GM19023 (cell line): ENCODE data around the gene FAM25A.
"Not testable (repeated sequence)": the region's sequence is repeated elsewhere in the genome, so short reads cannot be mapped to it uniquely, and the experiment has no call there.

ENCODE experiments used
- ATAC-seq: cut with Tn5 transposase; IDR thresholded peaks from one replicate; pipeline ENCODE4 v1.9.1; 2021; ENCODE audit warnings: mild to moderate bottlenecking, moderate library complexity; ENCODE audit not compliant: unreplicated experiment

The FAM25A gene

DNA sequence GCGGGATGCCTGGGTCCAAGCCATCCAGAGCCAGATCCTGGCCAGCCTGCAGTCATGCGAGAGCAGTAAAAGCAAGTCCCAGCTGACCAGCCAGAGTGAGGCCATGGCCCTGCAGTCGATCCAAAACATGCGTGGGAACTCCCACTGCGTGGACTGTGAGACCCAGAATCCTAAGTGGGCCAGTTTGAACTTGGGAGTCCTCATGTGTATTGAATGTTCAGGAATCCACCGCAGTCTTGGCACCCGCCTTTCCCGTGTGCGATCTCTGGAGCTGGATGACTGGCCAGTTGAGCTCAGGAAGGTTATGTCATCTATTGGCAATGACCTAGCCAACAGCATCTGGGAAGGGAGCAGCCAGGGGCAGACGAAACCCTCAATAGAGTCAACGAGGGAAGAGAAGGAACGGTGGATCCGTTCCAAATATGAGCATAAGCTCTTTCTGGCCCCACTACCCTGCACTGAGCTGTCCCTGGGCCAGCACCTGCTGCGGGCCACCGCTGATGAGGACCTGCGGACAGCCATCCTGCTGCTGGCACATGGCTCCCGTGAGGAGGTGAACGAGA, 10.9 kb upstream of the FAM25A start:
- ATAC-seq: not testable (repeated sequence)

DNA sequence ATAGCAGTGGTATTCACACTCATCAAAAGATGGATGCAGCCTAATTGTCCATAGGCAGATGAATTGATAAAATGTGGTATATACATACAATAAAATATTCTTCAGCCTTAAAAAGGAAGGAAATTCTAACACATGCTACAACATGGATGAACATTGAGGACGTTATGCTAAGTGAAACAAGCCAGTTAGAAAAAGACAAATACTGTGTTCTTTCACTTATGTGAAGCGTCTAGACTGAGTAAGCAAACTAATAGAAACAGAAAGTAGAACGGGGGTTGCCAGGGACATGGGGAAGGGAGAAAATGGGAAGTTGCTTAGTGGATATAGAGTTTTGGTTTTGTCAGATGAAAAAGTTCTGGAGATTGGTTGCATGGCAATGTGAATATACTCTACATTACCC, 6.6 kb upstream of the FAM25A start:
- ATAC-seq: not testable (repeated sequence)

DNA sequence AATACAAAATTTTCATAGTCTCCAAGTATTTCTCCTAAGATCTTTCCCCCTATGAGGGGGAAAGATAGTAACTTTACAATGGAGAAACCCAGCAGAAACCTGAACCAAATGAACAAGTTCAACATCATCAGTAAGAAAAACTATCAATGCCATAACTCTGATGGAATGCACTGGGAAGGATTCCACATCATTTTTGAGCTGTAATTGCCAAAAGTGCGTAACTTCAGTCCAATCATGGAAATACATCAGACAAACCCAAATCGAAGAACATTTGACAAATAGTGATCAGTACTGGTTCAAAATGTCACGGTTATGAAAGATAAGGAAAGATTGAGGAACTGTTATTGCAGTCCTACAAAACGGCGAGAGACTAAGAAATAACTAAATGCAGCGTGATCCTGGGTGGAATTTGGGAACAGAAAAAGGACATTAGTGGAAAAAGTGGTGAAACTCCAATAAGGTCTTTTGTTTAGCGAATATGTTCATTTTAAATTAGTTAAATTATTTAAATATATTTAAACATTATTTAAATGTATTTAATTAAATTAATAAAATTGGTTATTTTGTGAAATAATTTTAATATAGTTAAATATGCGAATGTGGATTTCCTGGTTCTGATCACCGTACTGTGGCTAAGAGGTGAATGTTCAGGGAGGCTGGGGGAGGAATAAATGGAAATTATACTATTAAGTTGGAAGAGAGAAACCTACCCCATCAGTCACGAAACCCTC, 4.9 kb upstream of the FAM25A start:
- not testable (repeated sequence) for ATAC-seq

DNA sequence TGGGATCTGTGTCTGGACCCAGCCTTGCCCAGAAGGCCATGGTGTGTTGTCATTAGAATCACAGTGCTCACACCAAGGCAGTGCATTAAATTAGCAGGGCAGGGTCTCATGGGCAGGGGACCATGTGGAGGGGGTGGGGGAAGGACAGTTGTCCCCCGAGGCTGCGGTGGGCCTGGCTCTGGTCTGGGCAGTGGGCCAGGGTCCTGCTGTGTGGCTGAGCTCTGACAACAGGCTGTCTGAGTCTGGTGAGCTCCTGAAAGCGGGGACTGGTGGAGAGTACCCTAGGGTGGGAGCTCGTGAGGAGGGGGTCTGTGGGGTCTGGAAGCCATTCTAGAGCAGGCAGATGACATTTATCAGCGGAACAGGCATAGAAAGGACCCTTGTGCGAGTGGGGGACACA, 2.0 kb upstream of the FAM25A start:
- ATAC-seq: not testable (repeated sequence)

DNA sequence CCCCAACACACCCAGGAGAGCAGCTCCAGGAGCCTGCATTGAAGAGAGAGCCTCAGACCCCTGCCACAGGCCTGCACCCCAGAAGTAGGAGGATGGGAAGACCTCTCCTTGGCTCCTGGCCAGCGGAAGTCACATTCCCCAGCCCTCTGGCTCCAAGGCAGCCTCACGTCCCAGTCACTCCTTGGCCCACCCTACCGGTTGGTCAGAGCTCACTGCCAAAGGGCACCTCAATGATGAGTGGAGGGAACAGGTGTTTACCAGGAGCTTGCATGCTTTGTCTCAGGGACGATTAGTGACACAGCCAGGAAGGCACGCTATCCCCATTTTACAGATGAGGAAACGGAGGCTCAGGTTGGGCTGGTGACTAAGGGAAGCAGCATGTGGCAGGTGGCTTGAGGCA, 1.0 kb upstream of the FAM25A start:
- ATAC-seq: not testable (repeated sequence)

DNA sequence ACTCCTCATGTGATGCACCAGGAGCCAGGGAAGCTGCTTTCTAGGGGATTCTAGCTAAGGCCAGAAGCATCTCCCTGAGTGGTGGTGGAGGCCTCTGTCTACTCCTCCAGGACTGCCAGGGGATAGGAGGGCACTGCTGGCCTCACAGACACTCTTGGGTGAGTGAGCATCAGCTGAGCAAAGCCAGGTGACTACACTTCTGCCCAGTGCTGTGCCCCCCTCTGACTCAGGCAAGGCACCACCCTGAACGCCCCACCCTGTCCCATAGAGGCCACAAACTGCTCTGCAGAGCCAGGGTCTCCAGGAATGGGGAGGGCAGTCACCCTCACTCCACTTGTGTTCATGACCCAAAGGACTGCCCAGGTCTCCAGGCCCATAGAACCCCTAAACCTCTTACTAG, 590 bp upstream of the FAM25A start:
- not testable (repeated sequence) for ATAC-seq

DNA sequence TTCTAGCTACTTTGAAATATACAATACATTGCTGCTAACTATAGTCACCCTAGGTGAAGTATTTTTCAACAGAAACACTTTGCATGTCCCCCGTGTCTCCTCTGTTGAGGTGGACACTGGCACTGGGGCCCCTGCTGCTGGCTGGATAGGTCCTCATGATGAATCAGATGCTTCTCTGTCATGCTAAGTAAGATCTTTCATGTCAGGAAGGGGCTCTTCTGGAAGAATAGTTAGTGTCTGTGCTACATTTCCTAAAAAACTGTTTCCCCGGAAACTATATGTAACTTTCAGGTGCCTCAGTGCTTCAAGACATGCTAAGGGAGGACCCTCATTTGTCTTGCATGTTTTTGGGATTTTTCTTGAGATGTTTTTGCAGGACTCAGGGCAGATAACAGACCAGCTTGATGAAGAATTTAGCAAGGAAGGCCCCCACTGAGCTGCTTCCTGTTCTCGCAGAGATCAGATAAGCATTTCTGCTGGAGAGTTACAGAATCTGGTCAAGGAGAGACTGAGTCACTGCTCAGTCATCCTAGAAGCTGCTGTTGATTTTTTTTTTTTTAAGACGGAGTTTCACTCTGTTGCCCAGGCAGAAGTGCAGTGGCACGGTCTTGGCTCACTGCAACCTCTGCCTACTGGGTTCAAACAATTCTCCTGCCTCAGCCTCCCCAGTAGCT, 5.3 kb downstream of the FAM25A start:
- ATAC-seq: not testable (repeated sequence)

DNA sequence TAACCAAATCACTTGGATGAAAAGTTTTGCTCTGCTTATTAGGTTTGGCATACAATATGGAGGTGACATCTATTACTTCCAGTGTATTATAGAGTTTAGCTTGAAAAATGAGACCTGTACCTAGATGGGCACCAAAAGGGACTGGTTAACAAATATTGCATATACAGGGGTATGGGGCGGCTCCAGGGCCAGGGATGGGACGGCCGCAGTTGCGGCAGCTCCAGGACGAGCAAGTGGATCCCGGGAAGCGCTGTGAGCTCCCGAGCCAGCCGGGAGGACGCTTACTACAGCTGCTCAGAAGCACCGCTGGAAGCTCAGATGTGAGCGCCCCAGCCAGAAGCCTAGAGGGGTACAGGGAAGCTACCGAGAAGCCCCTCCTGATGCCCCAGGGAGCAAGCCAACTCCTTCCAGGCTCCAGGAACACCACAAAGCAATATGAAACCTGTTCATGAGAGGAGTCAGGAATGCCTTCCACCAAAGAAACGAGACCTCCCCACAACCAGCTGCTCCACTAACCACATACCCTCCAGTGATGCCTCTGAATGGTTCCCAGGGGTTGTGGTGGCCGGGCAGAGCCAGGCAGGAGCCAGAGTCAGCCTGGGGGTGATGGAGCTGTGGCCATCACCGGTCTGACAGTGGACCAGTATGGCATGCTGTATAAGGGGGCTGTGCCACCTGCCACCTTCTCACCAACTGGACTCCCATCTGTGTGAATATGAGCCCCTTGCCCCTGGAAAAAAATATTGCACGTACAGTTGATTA, 6.8 kb downstream of the FAM25A start:
- not testable (repeated sequence) for ATAC-seq

DNA sequence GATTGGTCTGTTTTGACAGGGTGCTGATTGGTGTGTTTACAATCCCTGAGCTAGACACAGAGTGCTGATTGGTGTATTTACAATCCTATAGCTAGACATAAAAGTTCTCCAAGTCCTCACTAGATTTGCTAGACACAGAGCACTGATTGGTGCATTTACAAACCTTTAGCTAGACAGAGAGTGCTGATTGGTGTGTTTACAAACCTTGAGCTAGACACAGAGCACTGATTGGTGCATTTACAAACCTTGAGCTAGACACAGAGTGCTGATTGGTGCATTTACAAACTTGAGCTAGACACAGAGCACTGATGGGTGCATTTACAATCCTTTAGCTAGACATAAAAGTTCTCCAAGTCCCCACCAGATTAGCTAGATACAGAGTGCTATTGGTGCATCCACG, 10.3 kb downstream of the FAM25A start:
- not testable (repeated sequence) for ATAC-seq

DNA sequence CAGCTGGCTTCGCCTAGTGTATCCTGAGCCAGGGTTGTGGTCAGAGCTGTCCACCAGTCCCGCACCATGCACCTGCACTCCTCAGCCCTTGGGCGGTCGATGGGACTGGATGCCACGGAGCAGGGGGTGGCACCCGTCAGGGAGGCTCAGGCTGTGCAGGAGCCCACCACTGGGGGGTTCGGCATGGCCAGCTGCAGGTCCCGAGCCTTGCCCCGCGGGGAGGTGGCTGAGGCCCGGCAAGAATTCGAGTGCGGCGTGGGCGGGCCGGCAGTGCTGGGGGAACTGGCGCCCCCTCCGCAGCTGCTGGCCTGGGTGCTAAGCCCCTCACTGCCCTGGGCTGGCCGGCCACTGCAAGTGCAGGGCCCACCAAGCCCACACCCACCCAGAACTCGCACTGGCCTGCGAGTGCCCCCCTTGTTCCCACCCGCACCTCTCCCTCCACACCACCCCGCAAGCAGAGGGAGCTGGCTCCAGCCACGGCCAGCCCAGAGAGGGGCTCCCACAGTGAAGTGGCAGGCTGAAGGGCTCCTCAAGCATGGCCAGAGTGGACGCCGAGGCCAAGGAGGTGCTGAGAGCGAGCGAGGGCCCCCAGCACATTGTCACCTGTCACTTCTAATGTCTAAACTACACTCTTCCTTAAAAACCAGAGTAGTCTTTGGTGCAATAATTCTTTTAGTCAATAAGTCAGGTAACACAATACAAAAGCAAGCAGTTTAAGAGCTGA, 11.0 kb downstream of the FAM25A start:
- no peak for ATAC-seq

DNA sequence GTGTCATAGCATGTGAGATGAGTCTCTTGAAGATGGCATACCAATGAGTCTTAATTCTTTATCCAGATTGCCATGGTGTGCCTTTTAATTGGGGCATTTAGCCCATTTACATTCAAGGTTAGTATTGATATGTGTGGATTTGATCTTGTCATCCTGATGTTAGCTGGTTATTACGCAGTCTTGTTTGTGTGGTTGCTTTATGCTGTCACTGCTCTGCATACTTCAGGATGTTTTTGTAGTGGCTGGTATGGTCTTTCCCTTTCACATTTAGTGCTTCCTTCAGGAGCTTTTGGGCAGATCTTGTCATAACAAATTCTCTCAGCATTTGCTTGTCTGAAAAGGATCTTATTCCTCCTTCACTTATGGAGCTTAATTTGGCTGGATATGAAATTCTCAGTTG, 16.5 kb downstream of the FAM25A start:
- ATAC-seq: no peak

DNA sequence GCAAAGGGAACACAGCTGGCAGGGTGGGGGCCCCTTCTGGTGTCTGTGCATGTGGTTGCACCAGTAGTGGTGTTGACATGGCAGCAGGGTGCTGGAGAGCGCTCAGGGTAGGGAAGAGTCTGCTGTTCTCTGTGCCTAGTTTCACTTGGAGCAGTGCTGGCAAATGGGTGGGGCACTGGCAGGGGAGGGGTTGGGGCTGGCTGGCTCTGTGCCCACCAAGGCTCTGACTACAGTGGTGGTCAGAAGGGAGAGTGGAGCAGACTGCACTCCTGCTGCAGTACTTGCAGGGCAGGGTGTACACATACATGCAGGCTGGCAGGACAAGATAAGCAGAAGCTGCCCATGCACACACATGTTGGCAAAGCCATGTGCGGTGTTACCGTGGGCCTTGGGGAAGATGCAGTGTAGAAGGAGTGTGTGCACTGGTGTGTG, 18.2 kb downstream of the FAM25A start:
- ATAC-seq: no peak

DNA sequence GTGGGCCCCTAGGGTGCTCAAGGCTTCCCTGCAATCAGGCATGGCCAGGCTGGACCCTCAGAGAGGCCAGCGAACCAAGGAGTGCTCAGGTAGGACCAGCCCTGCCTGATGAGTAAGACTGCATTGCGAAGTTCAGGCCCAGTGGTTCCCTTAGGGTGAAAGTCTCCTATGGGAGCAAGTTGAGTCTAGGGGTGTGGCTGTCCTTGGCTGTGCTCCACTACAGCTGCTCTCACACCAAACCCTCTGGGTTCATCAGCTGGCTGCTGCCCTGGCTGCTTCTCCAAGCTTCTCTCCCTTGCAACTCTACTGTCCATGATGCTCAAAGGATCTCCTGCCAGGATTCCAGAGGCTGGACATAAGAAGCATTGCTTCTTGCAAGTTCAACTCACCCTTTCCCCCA, 18.7 kb downstream of the FAM25A start:
- ATAC-seq: no peak

DNA sequence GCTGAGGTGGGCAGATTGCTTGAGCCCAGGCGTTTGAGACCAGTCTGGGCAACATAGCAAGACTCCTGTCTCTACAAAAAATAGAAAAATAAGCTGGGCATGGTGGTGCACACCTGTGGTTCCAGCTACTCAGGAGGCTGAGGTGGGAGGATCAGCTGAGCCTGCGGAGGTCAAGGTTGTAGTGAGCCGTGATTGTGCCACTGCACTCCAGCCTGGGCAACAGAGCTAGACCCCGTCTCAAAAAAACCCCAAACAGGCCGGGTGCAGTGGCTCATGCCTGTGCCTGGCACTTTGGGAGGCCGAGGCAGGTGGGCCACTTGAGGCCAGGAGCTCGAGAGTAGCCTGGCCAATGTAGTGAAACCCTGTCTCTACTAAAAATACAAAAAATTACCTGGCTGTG, 23.5 kb downstream of the FAM25A start:
- ATAC-seq: not testable (repeated sequence)

DNA sequence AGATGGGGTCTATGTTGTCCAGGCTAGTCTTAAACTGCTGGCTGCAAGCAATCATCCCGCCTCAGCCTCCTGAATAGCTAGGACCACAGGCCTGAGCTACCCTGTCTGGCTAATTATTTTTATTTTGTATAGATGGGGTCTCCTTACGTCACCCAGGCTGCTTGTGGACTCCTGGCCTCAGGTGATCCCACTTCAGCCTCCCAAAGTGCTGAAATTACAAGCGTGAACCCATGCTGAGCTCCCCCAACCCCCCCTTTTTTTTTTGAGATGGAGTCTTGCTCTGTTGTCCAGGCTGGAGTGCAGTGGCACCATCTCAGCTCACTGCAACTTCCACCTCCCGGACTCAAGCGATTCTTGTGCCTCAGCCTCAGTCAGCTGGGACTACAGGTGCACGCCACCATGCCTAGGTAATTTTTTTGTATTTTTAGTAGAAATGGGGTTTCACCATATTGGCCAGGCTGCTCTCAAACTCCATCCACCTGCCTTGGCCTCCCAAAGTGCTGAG, 25.4 kb downstream of the FAM25A start:
- ATAC-seq: no peak

DNA sequence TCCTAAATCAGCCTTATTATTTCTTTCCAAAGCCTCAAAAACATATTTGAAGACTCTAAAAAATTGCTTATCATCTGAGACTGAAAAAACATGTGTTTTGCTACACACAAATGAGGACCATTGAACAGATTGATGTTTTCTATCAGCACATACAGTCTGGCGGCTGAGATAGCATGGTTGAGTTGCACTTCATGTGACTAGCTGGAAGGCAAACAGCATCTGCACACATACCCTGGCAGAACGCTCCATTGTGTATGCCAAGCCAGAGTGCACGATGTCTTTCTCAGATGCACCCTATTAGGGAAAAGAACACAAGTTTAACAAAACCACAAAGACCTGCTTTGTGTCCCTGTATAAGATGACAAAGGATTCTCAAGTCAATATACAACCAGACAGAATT, 33.0 kb downstream of the FAM25A start:
- ATAC-seq: no peak

DNA sequence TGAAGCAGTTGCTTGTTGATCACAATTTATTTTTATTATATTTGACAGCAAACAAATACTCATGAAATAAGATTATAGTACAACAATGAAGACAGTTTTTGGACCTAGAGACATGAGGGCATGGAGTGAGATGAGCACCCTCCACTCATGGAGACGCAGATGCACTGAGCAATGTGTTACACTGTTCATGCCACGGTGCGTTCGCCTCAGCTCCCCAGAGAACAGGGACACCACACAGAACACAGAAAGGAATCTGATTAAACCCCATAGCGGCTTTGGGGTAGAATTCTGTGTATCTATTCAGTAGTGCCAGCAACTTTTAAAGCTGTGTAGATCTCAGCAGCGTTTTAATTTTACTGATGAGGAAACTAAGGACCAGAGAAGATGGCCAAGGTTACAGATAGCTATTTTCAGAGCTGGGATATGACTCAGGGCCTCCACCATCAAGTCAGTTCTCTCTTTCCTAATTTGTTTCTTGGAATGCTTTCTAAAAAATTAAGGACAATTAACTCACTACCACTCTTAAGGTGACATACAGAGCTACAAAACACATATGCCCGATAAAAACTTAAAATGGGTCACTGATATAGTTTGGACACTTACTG, 33.6 kb downstream of the FAM25A start:
- ATAC-seq: no peak

DNA sequence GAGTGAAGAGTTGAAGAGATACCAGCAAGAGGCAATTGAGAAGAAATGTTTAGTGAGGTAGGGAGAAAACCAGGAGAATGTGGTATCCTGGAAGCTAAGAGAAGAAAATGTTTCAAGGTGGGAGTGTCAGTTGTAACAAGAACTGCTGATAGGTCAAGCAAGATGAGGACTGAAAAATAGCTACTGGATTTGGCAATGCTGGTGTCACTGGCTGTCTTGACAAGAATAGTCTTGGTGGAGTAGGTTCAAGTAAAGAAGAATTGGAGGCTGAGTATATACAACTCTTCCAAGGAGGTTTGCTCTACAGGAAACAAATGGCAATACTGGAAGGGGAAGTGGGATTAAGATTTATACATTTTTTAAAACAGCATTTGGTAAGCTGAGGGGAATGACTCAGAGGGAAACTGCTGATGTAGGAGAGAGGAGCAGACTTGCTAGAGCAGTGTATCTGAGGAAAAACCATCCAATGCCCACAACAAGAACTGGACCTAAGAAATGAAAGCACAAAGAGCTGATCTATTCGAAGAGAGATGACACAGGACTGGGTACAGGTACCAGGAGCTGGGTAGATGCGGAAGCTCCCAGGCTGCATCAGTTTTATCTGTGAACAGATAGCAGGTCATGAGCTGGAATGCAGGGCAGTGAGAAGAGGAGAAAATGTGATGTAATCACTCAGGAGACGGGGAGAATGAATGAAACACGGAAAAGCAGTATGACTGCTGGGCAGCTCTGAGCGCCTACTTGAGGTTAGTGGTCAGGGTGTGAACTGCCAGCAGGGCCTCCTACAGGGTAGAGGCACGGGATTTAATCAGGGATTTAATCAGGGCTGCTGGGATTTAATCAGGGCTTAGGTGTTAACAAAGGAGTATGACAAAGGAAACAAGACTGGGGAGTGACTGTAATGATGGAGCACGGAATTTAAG, 34.5 kb downstream of the FAM25A start:
- ATAC-seq: no peak

DNA sequence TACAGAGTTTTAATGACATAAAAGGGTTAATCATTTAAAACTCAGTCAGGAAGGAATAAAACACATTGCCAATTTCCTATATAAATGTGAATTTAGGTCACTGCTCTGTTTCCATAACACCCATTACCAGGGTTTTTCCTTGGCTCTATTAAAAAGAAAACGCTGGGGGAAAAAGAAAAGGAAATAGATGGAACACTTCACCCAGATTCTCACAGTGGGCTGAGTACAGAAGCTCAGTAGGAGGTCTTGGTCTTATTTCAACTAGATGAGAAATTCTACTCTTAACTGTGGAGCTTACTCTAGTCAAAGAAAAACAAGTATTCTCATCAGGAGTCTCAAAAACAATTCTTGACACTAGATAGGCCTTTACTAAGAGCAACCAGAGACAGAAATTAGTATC, 38.1 kb downstream of the FAM25A start:
- ATAC-seq: no peak
